ENCODE results near the gene PAPPA. TPM values are rescaled to one million over a fixed set of nuclear protein-coding genes. Genes with fewer than 3 reads are reported as not detected.

The PAPPA gene
- total RNA-seq, 2 donors from 2014 or later, result 0.26 to 0.35 TPM

DNA sequence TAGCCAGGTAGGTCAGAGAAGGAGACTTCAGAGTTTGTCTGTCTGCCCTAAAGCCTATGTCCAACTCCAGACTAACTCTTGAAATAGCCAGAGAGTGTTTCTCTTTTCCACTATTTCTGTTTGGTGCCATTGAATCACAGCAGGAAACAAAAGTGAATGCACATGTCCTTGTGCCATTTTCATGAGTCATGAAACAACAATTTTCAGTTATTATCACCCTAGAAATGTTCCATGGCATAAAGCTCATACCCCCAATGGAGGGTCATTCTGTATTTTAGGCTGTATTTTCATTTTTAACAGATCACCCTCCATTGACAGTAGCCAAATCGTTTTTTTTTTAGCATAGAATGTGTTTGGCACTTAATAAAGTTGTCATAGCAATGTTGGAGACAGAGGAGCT is 124.7 kb downstream of the PAPPA start:
- Mint-ChIP-seq H3K36me3 (ENCODE audit: low read depth) (no peaks in the 10 kb centered on the region), H3K27ac (no peak overlapping the region), H3K4me3 (no peak overlapping the region), H3K4me1 (no peaks in the 10 kb centered on the region), H3K9me3 (no peaks in the 10 kb centered on the region), H3K27me3 (peaks cover 17% of the 10 kb centered on the region)
- ATAC-seq (replicated peaks), result no peak

DNA sequence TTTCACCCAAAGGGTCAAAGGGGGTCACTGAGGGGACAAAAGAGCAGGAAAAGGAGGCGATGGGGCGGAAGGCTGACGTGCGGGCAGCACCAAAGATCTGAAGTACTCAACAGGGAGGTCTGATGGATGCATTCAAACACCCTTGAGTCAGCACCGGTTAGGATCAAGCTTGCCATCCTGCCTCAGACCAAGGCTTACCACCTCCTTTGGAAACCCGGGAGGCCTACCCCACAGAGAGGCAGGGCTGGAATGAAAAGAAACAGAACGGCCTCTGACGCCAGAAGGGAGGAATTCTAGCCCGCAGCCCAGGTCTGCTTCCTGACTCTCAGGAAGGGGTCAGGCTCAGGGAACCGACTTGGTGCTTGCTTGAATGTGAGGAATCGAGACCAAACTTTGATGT is 125.6 kb downstream of the PAPPA start:
- no peaks in the 10 kb centered on the region for H3K36me3 Mint-ChIP-seq (ENCODE audit: low read depth)
- no peaks in the 10 kb centered on the region for H3K9me3 Mint-ChIP-seq
- H3K4me1 Mint-ChIP-seq, result no peaks in the 10 kb centered on the region
- no peak for ATAC-seq (replicated peaks)
- peaks cover 18% of the 10 kb centered on the region for H3K27me3 Mint-ChIP-seq
- H3K4me3 Mint-ChIP-seq, result no peak overlapping the region
- no peak overlapping the region for H3K27ac Mint-ChIP-seq

DNA sequence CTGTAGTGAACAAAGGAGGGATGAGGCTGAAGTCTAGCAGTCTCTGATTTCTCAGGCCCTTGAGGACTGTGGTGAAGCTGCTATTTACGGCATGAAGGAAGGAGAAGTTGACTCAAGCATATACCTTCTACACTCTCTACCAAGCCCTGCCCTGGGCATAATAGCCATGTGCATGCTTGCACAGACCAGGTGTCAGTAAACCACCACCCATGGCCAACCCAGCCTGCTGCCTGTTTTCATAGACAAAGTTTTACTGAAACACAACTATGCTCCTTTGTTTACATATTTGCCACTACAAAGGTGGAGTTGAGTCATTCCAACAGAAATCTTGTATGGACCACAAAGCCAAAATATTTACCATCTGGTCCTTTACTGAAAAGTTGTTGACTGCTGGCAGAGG is 126.9 kb downstream of the PAPPA start:
- Mint-ChIP-seq H3K27ac (no peak overlapping the region), H3K27me3 (peaks cover 21% of the 10 kb centered on the region), H3K36me3 (ENCODE audit: low read depth) (no peaks in the 10 kb centered on the region), H3K4me3 (no peak overlapping the region), H3K4me1 (no peaks in the 10 kb centered on the region), H3K9me3 (no peaks in the 10 kb centered on the region)
- no peak for ATAC-seq (replicated peaks)

DNA sequence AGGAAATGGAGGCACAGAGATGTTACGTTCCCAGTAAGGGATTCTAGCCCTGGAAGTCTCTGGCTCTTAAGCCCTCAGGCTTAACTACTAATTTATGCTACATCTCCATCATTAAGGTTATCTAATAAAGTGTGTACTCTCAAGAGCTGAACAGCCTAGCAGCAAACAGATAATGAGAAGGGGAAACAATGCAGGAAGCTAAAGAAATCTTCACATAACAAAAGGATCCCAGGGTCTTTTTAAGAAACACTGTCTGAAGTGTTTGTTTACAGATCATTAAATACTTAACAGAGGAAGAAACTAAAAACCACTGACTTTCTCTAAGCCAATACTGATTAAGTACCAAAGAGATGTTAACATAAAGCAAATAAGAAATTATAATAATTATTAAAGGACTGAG is 129.0 kb downstream of the PAPPA start:
- peaks cover 9% of the 10 kb centered on the region for H3K27me3 Mint-ChIP-seq
- no peak for ATAC-seq (replicated peaks)
- no peak overlapping the region for H3K4me3 Mint-ChIP-seq
- no peak overlapping the region for H3K27ac Mint-ChIP-seq
- H3K36me3 Mint-ChIP-seq (ENCODE audit: low read depth), result no peaks in the 10 kb centered on the region
- no peaks in the 10 kb centered on the region for H3K9me3 Mint-ChIP-seq
- no peaks in the 10 kb centered on the region for H3K4me1 Mint-ChIP-seq

DNA sequence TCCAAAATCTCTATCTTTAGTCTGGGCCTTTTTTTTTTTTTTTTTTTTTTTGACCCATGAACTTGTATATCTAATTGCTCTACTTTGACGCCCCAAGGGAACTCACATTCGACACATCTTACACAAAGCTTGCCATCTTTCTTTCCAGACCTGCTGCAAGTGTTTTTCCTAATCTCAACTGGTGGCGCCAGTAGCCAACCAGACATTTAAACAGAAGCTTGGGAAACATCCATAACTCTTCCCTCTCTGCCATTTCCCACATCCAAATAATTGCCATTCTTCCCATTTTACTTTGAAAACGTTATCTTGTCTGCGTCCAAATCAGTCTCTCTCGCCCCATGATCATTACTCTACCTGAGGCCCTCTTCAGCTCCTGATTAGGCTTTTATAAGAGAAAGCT is 130.9 kb downstream of the PAPPA start:
- Mint-ChIP-seq H3K27ac (no peak overlapping the region), H3K4me3 (no peak overlapping the region), H3K4me1 (no peaks in the 10 kb centered on the region), H3K36me3 (ENCODE audit: low read depth) (no peaks in the 10 kb centered on the region), H3K9me3 (no peaks in the 10 kb centered on the region), H3K27me3 (peaks cover 9% of the 10 kb centered on the region)
- ATAC-seq (replicated peaks), result no peak

DNA sequence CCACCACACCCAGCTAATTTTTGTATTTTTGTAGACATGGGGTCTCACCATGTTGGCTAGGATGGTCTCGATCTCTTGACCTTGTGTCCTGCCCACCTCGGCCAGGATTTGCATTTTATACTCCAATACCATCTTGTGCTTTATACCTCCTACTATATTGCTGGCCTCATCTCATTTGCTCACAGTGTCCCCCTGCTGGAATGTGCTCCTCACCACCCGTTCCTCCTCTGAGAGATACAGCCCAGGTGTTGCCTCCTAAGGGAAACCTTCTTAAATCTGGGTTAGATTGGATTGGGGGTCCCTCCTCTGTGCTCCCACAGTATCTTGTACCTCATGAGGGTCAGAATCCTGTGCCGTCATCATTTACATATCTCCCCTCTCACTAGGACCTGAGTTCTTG is 131.7 kb downstream of the PAPPA start:
- Mint-ChIP-seq H3K27ac (no peak overlapping the region), H3K4me1 (no peaks in the 10 kb centered on the region), H3K4me3 (no peak overlapping the region), H3K36me3 (ENCODE audit: low read depth) (no peaks in the 10 kb centered on the region), H3K9me3 (no peaks in the 10 kb centered on the region), H3K27me3 (peaks cover 9% of the 10 kb centered on the region)
- ATAC-seq (replicated peaks), result no peak

DNA sequence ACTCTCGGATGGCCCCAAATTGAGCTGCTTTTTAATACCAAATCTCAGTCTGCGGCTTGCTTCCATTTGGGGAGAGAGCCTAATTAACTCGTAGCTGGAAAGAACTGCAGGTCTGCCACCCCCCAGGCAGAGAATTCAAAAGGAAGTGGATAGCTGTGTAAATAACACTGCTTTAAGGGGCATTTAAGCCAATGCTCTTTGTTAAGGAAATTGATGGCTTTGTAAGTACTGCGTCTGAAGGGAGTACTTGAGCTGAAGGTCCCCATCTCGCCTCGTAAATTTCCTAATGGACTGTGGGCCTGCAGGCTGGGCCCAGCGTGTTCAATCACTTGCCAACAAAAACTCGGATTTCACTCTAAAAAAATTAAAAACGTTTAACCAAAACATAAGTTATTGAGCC is 132.7 kb downstream of the PAPPA start:
- H3K27me3 Mint-ChIP-seq, result peaks cover 9% of the 10 kb centered on the region
- H3K9me3 Mint-ChIP-seq, result no peaks in the 10 kb centered on the region
- no peak overlapping the region for H3K27ac Mint-ChIP-seq
- no peak overlapping the region for H3K4me3 Mint-ChIP-seq
- no peaks in the 10 kb centered on the region for H3K4me1 Mint-ChIP-seq
- ATAC-seq (replicated peaks), result no peak
- no peaks in the 10 kb centered on the region for H3K36me3 Mint-ChIP-seq (ENCODE audit: low read depth)

DNA sequence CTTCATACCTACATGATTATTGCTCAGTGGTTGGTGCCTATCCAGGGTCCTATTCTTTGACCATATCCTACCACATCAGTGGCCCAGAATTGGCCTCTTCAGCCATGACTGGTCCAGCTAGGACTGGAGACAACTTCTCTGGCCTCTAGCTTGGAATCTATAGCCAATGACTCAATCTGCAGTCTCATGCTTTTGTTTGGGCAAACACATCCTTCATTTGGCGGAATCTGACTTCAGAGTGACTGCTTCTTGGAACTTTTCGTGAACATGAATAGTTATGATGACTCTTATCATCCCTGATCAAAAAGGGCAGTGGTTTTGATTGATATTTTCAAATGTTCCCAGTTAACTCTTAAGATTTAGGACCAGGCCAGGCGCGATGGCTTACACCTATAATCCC is 134.1 kb downstream of the PAPPA start:
- Mint-ChIP-seq H3K27me3 (peaks cover 9% of the 10 kb centered on the region), H3K27ac (no peak overlapping the region), H3K9me3 (no peaks in the 10 kb centered on the region), H3K36me3 (ENCODE audit: low read depth) (no peaks in the 10 kb centered on the region), H3K4me3 (no peak overlapping the region), H3K4me1 (no peaks in the 10 kb centered on the region)
- no peak for ATAC-seq (replicated peaks)

DNA sequence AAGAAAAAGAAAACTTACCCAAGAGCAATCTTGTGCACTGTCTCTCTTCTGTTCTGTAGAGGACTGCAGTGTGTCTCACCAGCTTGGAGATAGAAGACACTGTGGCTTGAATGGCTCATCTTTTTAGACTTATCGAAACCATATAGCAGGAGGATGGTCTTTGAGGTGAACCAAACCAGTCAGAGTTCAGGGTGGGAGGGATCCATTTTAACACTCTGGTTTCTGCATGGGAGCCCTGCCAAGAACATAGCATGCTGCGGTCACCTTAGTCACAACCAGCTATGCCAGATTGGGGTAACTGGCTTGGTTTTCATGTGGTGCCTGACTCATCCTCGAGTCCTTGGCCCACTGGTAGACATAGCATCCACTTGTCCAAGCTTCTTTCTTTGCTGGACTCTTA is 135.1 kb downstream of the PAPPA start:
- H3K27me3 Mint-ChIP-seq, result peaks cover 9% of the 10 kb centered on the region
- H3K4me1 Mint-ChIP-seq, result no peaks in the 10 kb centered on the region
- no peak overlapping the region for H3K4me3 Mint-ChIP-seq
- ATAC-seq (replicated peaks), result no peak
- H3K27ac Mint-ChIP-seq, result no peak overlapping the region
- no peaks in the 10 kb centered on the region for H3K36me3 Mint-ChIP-seq (ENCODE audit: low read depth)
- H3K9me3 Mint-ChIP-seq, result no peaks in the 10 kb centered on the region

DNA sequence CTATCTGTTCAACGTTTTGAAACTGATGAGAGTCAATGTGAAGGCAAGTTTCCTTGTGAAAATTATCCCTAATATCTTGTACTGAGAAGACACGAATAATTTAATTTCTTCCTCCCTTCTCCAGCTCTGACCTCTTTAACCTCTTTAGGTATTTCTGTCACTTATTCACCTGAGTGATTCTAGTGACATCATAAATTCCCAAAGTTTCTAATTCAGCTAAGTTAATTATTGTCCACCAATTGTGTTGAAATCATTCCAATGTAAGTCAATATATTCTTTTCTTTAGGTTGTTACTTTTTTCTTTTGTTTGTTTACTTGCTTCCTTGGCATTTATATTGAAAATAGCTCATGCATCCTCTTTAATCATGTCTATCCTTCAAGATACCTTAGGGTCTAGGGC is 143.8 kb downstream of the PAPPA start:
- no peak overlapping the region for H3K4me3 Mint-ChIP-seq
- ATAC-seq (replicated peaks), result no peak
- H3K27me3 Mint-ChIP-seq, result no peaks in the 10 kb centered on the region
- H3K9me3 Mint-ChIP-seq, result no peaks in the 10 kb centered on the region
- no peaks in the 10 kb centered on the region for H3K4me1 Mint-ChIP-seq
- no peaks in the 10 kb centered on the region for H3K36me3 Mint-ChIP-seq (ENCODE audit: low read depth)
- no peak overlapping the region for H3K27ac Mint-ChIP-seq

DNA sequence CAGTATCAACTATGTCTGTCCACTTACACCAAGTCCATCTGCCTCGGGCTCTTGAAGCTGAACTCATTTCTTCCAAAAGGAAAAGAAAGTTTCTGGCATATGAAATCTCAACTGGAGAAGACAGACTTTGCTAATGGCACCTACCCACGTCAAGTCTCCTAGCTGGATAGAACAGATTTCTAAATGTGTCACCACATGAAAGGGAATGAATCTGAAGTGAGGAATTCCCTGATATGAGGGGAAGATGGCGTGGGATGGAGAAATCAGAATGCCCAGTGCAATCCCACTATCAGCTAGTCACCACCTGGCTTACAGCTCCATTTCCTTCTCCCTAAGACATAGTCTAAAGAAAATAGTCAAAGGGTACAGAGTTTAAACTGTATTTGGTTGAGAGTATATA is 144.7 kb downstream of the PAPPA start:
- H3K27me3 Mint-ChIP-seq, result no peaks in the 10 kb centered on the region

DNA sequence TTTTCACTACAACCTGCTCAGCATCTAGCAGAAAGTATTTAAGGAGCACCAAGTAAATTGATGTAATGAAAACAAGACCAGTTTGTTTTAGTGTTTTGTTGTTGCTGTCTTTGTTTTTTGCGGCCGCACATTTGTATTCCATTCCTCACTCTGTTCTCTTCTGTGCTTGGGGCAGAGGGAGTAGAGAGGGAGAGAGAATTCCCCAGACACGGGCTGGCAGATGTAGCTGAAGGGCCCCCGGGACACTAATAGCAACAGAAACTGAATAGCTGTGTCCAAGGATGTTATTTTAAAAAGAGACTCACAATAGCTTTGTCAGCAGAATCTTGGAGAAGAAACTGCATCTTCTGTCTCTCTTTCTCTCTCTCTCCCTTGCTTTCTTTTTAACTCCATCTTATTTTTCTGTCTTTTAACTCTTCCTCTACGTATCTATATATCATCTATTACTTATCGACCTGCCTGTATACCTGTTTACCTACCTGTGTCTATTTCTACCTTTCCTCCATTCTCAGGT is 145.3 kb downstream of the PAPPA start:
- H3K9me3 Mint-ChIP-seq, result no peaks in the 10 kb centered on the region
- no peaks in the 10 kb centered on the region for H3K4me1 Mint-ChIP-seq
- ATAC-seq (replicated peaks), result no peak
- H3K36me3 Mint-ChIP-seq (ENCODE audit: low read depth), result no peaks in the 10 kb centered on the region
- H3K4me3 Mint-ChIP-seq, result no peak overlapping the region
- H3K27me3 Mint-ChIP-seq, result no peaks in the 10 kb centered on the region
- H3K27ac Mint-ChIP-seq, result no peak overlapping the region

More for the DNA sequence above, 144.7 kb downstream of the PAPPA start:
- H3K9me3 Mint-ChIP-seq, result no peaks in the 10 kb centered on the region
- no peak overlapping the region for H3K27ac Mint-ChIP-seq
- no peak for ATAC-seq (replicated peaks)
- H3K4me1 Mint-ChIP-seq, result no peaks in the 10 kb centered on the region
- H3K36me3 Mint-ChIP-seq (ENCODE audit: low read depth), result no peaks in the 10 kb centered on the region
- no peak overlapping the region for H3K4me3 Mint-ChIP-seq

DNA sequence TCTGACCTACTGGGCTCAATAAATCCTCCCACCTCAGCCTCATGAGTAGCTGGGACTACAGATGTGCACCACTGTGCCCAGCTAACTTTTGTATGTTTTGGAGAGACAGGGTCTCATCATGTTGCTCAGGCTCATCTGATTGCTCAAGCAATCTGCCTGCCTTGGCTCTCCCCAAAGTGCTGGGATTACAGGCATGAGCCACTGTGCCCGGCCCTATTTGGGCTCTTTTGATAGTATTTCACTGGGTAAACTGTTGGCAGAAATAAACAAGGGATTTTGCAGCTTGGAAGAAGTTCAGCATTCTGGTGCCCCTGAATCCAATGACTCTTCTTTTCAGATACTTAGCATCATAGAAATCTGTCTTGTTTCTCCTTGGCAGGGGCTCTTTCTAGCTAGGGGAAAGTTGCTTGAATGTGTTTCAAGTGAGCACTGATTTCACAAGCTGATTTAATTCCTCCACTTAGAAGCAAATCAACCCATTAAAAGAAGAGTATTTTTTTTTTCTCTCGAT is 146.8 kb downstream of the PAPPA start:
- no peaks in the 10 kb centered on the region for H3K9me3 Mint-ChIP-seq
- H3K4me3 Mint-ChIP-seq, result no peak overlapping the region
- no peaks in the 10 kb centered on the region for H3K4me1 Mint-ChIP-seq
- no peak overlapping the region for H3K27ac Mint-ChIP-seq
- H3K36me3 Mint-ChIP-seq (ENCODE audit: low read depth), result no peaks in the 10 kb centered on the region
- H3K27me3 Mint-ChIP-seq, result no peaks in the 10 kb centered on the region
- no peak for ATAC-seq (replicated peaks)

DNA sequence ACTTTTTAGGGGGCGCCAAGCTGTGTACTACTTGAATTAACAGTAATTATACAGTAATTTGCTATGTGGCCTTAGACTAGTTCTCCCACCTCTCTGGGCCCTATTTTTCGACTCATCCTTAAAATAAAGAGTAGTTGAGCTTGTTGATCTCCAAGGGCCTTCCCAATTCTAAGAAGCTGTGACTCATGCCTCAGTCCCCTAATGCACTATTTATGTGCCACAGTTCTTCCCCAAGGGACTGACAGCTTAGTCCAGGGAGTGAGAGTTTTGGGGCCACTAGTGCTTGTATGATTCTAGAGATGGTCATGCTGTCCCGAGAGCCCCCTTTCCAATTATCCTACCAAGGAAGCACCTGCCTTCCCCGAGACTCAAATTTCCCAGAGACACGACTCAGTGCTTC is 149.7 kb downstream of the PAPPA start:
- ATAC-seq (replicated peaks), result no peak
- H3K4me3 Mint-ChIP-seq, result no peak overlapping the region
- no peaks in the 10 kb centered on the region for H3K4me1 Mint-ChIP-seq
- H3K27me3 Mint-ChIP-seq, result no peaks in the 10 kb centered on the region
- no peak overlapping the region for H3K27ac Mint-ChIP-seq
- H3K9me3 Mint-ChIP-seq, result no peaks in the 10 kb centered on the region
- H3K36me3 Mint-ChIP-seq (ENCODE audit: low read depth), result no peaks in the 10 kb centered on the region

DNA sequence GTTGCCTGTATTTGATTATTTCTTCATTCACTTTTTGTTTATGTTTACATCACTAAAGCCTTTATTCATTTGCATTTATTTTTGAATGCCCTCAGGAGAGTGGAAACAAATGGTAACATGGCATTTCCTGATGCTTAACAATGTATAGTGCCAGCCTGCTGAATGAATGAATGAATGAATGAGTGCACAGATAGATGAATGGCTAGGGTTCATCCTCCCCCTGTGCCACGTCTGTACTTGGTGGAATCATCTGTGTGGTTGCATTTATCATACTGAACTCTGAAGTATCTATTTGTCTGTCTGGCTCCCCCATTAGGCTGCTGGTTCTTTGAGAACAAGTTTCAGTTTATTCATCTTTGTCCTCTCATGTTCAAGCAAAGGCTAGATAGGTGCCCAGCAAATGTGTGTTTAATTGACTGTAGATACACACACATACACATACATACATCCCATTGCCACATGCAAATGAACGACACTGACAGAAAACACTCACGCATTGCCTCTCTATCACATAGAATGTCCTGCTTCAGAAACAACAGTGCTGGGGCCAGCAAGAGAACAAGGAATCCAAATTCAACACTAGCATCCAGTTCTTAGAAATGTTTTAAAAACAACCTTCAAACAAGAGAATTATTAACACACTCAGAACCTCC is 150.4 kb downstream of the PAPPA start:
- no peaks in the 10 kb centered on the region for H3K27me3 Mint-ChIP-seq
- H3K4me3 Mint-ChIP-seq, result no peak overlapping the region
- no peaks in the 10 kb centered on the region for H3K9me3 Mint-ChIP-seq
- no peak overlapping the region for H3K27ac Mint-ChIP-seq
- H3K36me3 Mint-ChIP-seq (ENCODE audit: low read depth), result no peaks in the 10 kb centered on the region
- no peaks in the 10 kb centered on the region for H3K4me1 Mint-ChIP-seq
- no peak for ATAC-seq (replicated peaks)

DNA sequence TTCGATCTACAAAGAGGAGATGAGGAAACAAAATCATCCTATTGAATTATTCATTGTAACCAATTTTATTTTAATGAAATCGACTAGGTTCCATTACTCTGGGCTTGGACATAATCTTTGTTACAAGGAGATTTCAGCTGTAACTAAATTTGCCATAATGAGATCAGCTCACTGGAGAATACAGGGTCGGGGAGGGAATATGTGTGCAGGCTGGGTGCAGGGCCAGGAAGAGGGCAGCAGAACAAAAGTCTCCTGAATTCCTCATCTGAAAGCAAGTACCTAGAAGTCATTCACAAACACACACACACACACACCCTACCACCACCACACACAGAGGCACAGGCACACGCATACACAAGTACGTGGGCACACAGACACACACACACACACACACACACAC is 151.2 kb downstream of the PAPPA start:
- H3K27ac Mint-ChIP-seq, result no peak overlapping the region
- H3K4me3 Mint-ChIP-seq, result no peak overlapping the region
- no peaks in the 10 kb centered on the region for H3K4me1 Mint-ChIP-seq
- no peaks in the 10 kb centered on the region for H3K36me3 Mint-ChIP-seq (ENCODE audit: low read depth)
- no peaks in the 10 kb centered on the region for H3K9me3 Mint-ChIP-seq
- no peaks in the 10 kb centered on the region for H3K27me3 Mint-ChIP-seq
- ATAC-seq (replicated peaks), result no peak
